MM.1S (cell line): ENCODE measurements around the gene ALOX15.

Experiments used
- CTCF ChIP-seq: fragments of 300-600 bp; sonication (generic); IDR thresholded peaks from 2 replicates; pipeline ENCODE4 v1.5.1; 2016; ENCODE audit warnings: antibody characterized with exemption, low read length, mixed read lengths
- EZH2phosphoT487 ChIP-seq: fragments of 300-600 bp; sonication (generic); IDR thresholded peaks from 2 replicates; pipeline ENCODE4 v1.6.1; 2018; ENCODE audit warnings: antibody characterized with exemption, low read length

- TF ChIP-seq CTCF (no peak), EZH2phosphoT487 (no peak)
Observed at GRCh38 chr17:4664230-4664629, 22.8 kb upstream of the ALOX15 start.
